GM12878 (cell line): Measurements from ENCODE around the gene TIFAB.
"Not testable (repeated sequence)": the region's sequence is repeated elsewhere in the genome, so short reads cannot be mapped to it uniquely, and the experiment has no call there.

Source experiments
- BMI1 ChIP-seq: fragments of 450-650 bp; IDR thresholded peaks from 2 replicates; pipeline ENCODE4 v1.6.1; 2016; ENCODE audit warnings: mild to moderate bottlenecking, moderate library complexity, borderline replicate concordance
- CBX5 ChIP-seq: sonication (generic); IDR thresholded peaks from 2 replicates; pipeline ENCODE4 v1.6.1; 2016; ENCODE audit warnings: low read depth, moderate library complexity, mild to moderate bottlenecking, inconsistent platforms
- CEBPB ChIP-seq, 2 experiments: fragments of 150-350 bp in 1 of 2; IDR thresholded peaks; 2 replicates each; pipeline ENCODE4 v1.6.1; 2012 to 2014; ENCODE audit warnings: low read depth in 2 of 2, low read length in 2 of 2, borderline replicate concordance in 1 of 2, inconsistent platforms in 1 of 2
- EZH2 ChIP-seq: IDR thresholded peaks from 2 replicates; pipeline ENCODE4 v1.6.1; 2012; ENCODE audit warnings: low read depth, mild to moderate bottlenecking, control low read depth, inconsistent platforms, low read length, borderline replicate concordance; ENCODE audit not compliant: control insufficient read depth
- REST ChIP-seq: IDR thresholded peaks from 2 replicates; pipeline ENCODE4 v1.6.1; 2012; ENCODE audit warnings: mild to moderate bottlenecking, low read depth, low read length
- YY1 ChIP-seq: IDR thresholded peaks from 2 replicates; pipeline ENCODE4 v1.6.1; 2011; ENCODE audit warnings: low read depth, mild to moderate bottlenecking, low read length
- TF ChIP-seq, protein P1 (sequence below), 3 experiments: IDR thresholded peaks in 2 of 3; conservative IDR thresholded peaks in 1 of 3; 2 replicates each; pipeline ENCODE4 v1.5.1; 2011; ENCODE audit warnings: low read depth in 3 of 3, low read length in 3 of 3, mild to moderate bottlenecking in 3 of 3, control low read depth in 2 of 3, moderate library complexity in 2 of 3, inconsistent platforms in 1 of 3, mixed read lengths in 1 of 3; ENCODE audit not compliant: control insufficient read depth in 2 of 3, insufficient read depth in 1 of 3; ENCODE audit errors: extremely low read depth in 1 of 3

- TF ChIP-seq, protein P1, sequence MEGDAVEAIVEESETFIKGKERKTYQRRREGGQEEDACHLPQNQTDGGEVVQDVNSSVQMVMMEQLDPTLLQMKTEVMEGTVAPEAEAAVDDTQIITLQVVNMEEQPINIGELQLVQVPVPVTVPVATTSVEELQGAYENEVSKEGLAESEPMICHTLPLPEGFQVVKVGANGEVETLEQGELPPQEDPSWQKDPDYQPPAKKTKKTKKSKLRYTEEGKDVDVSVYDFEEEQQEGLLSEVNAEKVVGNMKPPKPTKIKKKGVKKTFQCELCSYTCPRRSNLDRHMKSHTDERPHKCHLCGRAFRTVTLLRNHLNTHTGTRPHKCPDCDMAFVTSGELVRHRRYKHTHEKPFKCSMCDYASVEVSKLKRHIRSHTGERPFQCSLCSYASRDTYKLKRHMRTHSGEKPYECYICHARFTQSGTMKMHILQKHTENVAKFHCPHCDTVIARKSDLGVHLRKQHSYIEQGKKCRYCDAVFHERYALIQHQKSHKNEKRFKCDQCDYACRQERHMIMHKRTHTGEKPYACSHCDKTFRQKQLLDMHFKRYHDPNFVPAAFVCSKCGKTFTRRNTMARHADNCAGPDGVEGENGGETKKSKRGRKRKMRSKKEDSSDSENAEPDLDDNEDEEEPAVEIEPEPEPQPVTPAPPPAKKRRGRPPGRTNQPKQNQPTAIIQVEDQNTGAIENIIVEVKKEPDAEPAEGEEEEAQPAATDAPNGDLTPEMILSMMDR (IDR thresholded peaks at IDR 0.05 in 2 of 3, conservative IDR thresholded peaks at IDR 0.05 in 1 of 3; ENCODE audit: control insufficient read depth in 2 of 3, extremely low read depth in 1 of 3, insufficient read depth in 1 of 3, low read depth in 3 of 3, low read length in 3 of 3): not testable (repeated sequence)
- TF ChIP-seq BMI1; CEBPB (IDR thresholded peaks at IDR 0.05; ENCODE audit: borderline replicate concordance in 1 of 2, low read depth in 2 of 2, low read length in 2 of 2); EZH2; REST; CBX5; YY1: not testable (repeated sequence)
These were observed 43.4 kb upstream of the TIFAB start for GRCh38 chr5:135495531-135495930.
